Brain microvascular endothelial cell (primary cell): ENCODE data around the gene MITF.

Source experiments
- DNase-seq: peaks from one replicate; pipeline ENCODE4 v3.0.0-alpha.2; 2020
- H3K27ac ChIP-seq: fragments of 250-450 bp; sonication (Bioruptor Pico); 2 replicates; pipeline ENCODE4 v1.5.1; 2020; ENCODE audit warnings: mild to moderate bottlenecking, moderate library complexity
- H3K27me3 ChIP-seq: fragments of 250-450 bp; sonication (Bioruptor Pico); replicated peaks from 2 replicates; pipeline ENCODE4 v1.5.1; 2020; ENCODE audit warnings: mild to moderate bottlenecking
- H3K36me3 ChIP-seq: fragments of 250-450 bp; sonication (Bioruptor Pico); replicated peaks from 2 replicates; pipeline ENCODE4 v1.5.1; 2020; ENCODE audit warnings: mild to moderate bottlenecking
- H3K4me3 ChIP-seq: 2 replicates; pipeline ENCODE4 v1.5.1; 2011; ENCODE audit warnings: low read depth, mild to moderate bottlenecking, control low read depth, low read length, moderate library complexity
- CTCF ChIP-seq: IDR thresholded peaks from 2 replicates; pipeline ENCODE4 v1.5.1; 2011; ENCODE audit warnings: low read depth, mild to moderate bottlenecking, moderate library complexity, low read length, control low read depth, inconsistent platforms; ENCODE audit errors: missing control alignments
- in situ Hi-C: cut with HindIII; loops from 2 replicates; pipeline ENCODE4 v1.10.0; 2017; ENCODE audit warnings: low sequenced_read_pairs, low pct_ligation_motif_present

Gene MITF

DNA sequence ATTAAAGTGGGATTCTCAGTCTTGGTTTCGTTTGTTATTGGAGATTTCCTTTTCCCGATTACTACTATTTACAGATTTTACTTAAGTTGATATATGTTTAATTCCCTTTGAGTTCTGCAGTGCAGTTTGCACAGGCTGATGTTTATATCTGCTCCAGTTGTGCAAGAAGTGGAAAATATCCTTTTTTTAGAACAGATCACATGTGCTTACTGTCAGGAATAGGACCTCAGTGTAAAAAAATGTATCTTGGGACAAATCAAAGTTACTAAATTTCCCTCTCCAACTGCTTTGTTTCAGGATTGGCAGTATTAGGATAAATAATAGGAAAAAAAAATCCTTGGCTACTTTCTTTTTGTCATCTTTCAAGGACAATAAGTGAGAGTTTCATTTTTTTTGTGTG lies 6.9 kb downstream of the MITF start:
- no peaks in the 10 kb centered on the region for H3K27me3 ChIP-seq
- in situ Hi-C loops: no loop called here
- no peaks in the 10 kb centered on the region for H3K36me3 ChIP-seq
- no peak for TF ChIP-seq CTCF
- DNase-seq: no peak
- no peak overlapping the region for H3K4me3 ChIP-seq
- no peak overlapping the region for H3K27ac ChIP-seq

GRCh38 chr3:69747511-69748258 lies 8.4 kb downstream of the MITF start:
- in situ Hi-C loops: no loop called here
- H3K36me3 ChIP-seq: no peaks in the 10 kb centered on the region
- H3K4me3 ChIP-seq: no peak overlapping the region
- DNase-seq: no peak
- no peak for TF ChIP-seq CTCF
- H3K27ac ChIP-seq: no peak overlapping the region
- no peaks in the 10 kb centered on the region for H3K27me3 ChIP-seq

GRCh38 chr3:69748503-69748902 lies 9.2 kb downstream of the MITF start:
- no peak for DNase-seq
- TF ChIP-seq CTCF: no peak
- no peak overlapping the region for H3K27ac ChIP-seq
- H3K27me3 ChIP-seq: no peaks in the 10 kb centered on the region
- in situ Hi-C loops: no loop called here
- H3K36me3 ChIP-seq: no peaks in the 10 kb centered on the region
- no peak overlapping the region for H3K4me3 ChIP-seq

DNA sequence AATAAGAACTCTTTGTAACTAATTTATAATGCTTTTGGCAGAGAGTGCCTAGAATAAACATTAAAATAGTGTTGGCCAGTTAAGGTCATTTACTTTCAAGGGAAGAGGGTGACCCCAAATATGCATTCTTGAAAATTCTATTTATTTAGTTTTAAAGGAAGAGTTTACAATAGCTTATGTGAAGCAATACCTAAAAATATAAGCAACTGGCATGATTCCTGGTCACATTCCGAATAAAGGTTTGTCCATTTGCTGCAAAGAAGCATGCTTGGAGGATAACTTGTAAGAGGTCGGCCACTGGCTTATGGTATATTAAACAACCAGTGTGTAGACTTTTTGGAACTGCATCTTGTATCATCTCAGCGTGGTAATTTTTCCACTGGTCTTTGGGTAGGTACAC lies 10.2 kb downstream of the MITF start:
- in situ Hi-C loops: no loop called here
- Histone ChIP-seq H3K27ac (no peak overlapping the region), H3K36me3 (no peaks in the 10 kb centered on the region), H3K27me3 (no peaks in the 10 kb centered on the region), H3K4me3 (no peak overlapping the region)
- DNase-seq: no peak
- no peak for TF ChIP-seq CTCF

DNA sequence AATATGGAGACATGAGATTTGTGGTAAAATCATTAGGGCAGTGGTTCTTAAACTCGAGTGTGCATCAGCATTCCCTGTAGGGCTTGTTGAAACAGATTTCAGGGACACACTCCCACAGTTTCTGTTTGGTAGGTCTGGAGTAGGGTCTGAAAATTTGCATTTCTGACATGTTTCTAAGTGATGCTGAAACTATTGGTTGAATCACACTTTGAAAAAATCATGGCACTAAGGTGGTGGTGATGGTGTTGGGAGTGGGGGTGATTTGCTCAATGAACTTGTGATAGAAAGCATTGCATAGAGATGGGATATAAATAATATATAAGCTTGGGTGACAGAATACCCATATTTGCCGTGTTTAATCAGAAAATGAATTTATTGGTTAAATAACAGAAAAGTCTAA lies 11.3 kb downstream of the MITF start:
- no peak for DNase-seq
- TF ChIP-seq CTCF: no peak
- Histone ChIP-seq H3K27me3 (no peaks in the 10 kb centered on the region), H3K36me3 (no peaks in the 10 kb centered on the region), H3K4me3 (no peak overlapping the region), H3K27ac (no peak overlapping the region)
- in situ Hi-C loops: no loop called here

DNA sequence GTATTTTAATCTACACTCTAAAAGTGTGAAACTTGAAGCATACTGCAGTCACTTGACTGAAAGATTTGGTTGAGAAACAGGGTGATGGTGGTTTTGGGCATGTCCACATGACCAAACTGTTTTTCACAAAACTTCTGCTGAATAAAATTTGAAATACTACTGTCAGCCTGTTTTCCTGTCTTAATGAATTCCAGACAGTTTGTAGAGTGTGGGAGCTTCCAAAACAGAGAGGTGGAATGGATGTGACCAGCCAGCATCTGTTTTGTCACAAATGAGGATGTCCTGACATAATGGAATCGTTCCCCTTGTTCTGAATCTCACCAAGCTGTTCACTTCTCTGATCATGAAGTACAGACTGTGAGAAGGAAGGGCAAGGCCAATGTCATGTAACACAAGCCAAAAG lies 11.8 kb downstream of the MITF start:
- in situ Hi-C loops: no loop called here
- H3K36me3 ChIP-seq: no peaks in the 10 kb centered on the region
- no peak for DNase-seq
- H3K27me3 ChIP-seq: no peaks in the 10 kb centered on the region
- TF ChIP-seq CTCF: no peak
- no peak overlapping the region for H3K4me3 ChIP-seq
- no peak overlapping the region for H3K27ac ChIP-seq
